Measurements from ENCODE around the gene WNK2. TPM values are rescaled to one million over a fixed set of nuclear protein-coding genes. Genes with fewer than 3 reads are reported as not detected.
"Not testable (repeated sequence)": the region's sequence is repeated elsewhere in the genome, so short reads cannot be mapped to it uniquely, and the experiment has no call there.

Gene WNK2
- polyA plus RNA-seq = 0.18 TPM

- Mint-ChIP-seq H3K36me3 (no peaks in the 10 kb centered on the region), H3K4me3 (peak within 1 kb of the TSS; percentile 65 to 90 (median 76)), H3K9me3 (no peaks in the 10 kb centered on the region), H3K27me3 (peaks cover 44% of the 10 kb centered on the region), H3K27ac (no peak within 1 kb of the TSS), H3K4me1 (peaks cover 0 to 8% (median 7%) of the 10 kb centered on the region in 3 donors)
Measured at GRCh38 chr9:93183663-93184431, at the start of gene WNK2. Gene WNK2 (plus strand): TSS chr9:93184139. CDS start chr9:93184930, 791 bp downstream.

- Mint-ChIP-seq H3K4me3 (peak overlapping the region; percentile 85 to 93 (median 90)), H3K27me3 (peaks cover 1% of the 10 kb centered on the region), H3K27ac (peak overlapping the region; percentile 92 to 98 (median 95)), H3K9me3 (peaks cover 0 to 3% (median 1%) of the 10 kb centered on the region in 3 donors), H3K4me1 (peaks cover 15 to 26% (median 19%) of the 10 kb centered on the region in 3 donors), H3K36me3 (no peaks in the 10 kb centered on the region)
Measured at GRCh38 chr9:93134740-93135444, 49.0 kb upstream of the WNK2 start.

- peaks cover 15 to 27% (median 19%) of the 10 kb centered on the region in 3 donors for H3K4me1 Mint-ChIP-seq
- peaks cover 1% of the 10 kb centered on the region for H3K27me3 Mint-ChIP-seq
Measured at GRCh38 chr9:93136011-93136440, 47.9 kb upstream of the WNK2 start.

GRCh38 chr9:93137362-93137761 is 46.6 kb upstream of the WNK2 start:
- peak overlapping the region in 1 of 3 donors; percentile 56 for H3K27ac Mint-ChIP-seq
- H3K4me1 Mint-ChIP-seq = peaks cover 16 to 27% (median 19%) of the 10 kb centered on the region in 3 donors
- H3K27me3 Mint-ChIP-seq = peaks cover 1% of the 10 kb centered on the region
- peak overlapping the region in 3 of 4 donors; percentile 58 to 88 (median 76) for H3K4me3 Mint-ChIP-seq
- peaks cover 0 to 3% (median 1%) of the 10 kb centered on the region in 3 donors for H3K9me3 Mint-ChIP-seq
- H3K36me3 Mint-ChIP-seq = no peaks in the 10 kb centered on the region

More at GRCh38 chr9:93136011-93136440, 47.9 kb upstream of the WNK2 start:
- H3K9me3 Mint-ChIP-seq = peaks cover 0 to 3% (median 1%) of the 10 kb centered on the region in 3 donors
- peak overlapping the region; percentile 31 to 90 (median 56) for H3K27ac Mint-ChIP-seq
- no peaks in the 10 kb centered on the region for H3K36me3 Mint-ChIP-seq
- H3K4me3 Mint-ChIP-seq = peak overlapping the region; percentile 12 to 88 (median 67)

GRCh38 chr9:93138171-93138764 is 45.7 kb upstream of the WNK2 start:
- Mint-ChIP-seq H3K9me3 (peaks cover 0 to 3% (median 1%) of the 10 kb centered on the region in 3 donors), H3K36me3 (no peaks in the 10 kb centered on the region), H3K27me3 (peaks cover 1% of the 10 kb centered on the region), H3K27ac (no peak overlapping the region), H3K4me1 (peaks cover 19 to 27% (median 22%) of the 10 kb centered on the region in 3 donors), H3K4me3 (peak overlapping the region in 3 of 4 donors; percentile 11 to 79 (median 45))

GRCh38 chr9:93139365-93140182 is 44.4 kb upstream of the WNK2 start:
- peak overlapping the region in 2 of 4 donors; percentile 37 to 39 for H3K4me3 Mint-ChIP-seq
- H3K9me3 Mint-ChIP-seq = peaks cover 0 to 3% (median 1%) of the 10 kb centered on the region in 3 donors
- peaks cover 15 to 36% (median 29%) of the 10 kb centered on the region in 3 donors for H3K4me1 Mint-ChIP-seq
- peaks cover 4% of the 10 kb centered on the region for H3K27me3 Mint-ChIP-seq
- H3K27ac Mint-ChIP-seq = peak overlapping the region in 1 of 3 donors; percentile 39
- no peaks in the 10 kb centered on the region for H3K36me3 Mint-ChIP-seq

- H3K9me3 Mint-ChIP-seq = peaks cover 0 to 10% (median 5%) of the 10 kb centered on the region in 3 donors
- H3K27me3 Mint-ChIP-seq = peaks cover 3% of the 10 kb centered on the region
- peaks cover 2% of the 10 kb centered on the region for H3K36me3 Mint-ChIP-seq
- H3K27ac Mint-ChIP-seq = no peak overlapping the region
- H3K4me3 Mint-ChIP-seq = no peak overlapping the region
- peaks cover 12 to 24% (median 23%) of the 10 kb centered on the region in 3 donors for H3K4me1 Mint-ChIP-seq
Measured at GRCh38 chr9:93141771-93142483, 42.0 kb upstream of the WNK2 start.

- peak overlapping the region in 2 of 4 donors; percentile 60 to 72 for H3K4me3 Mint-ChIP-seq
- peaks cover 2% of the 10 kb centered on the region for H3K36me3 Mint-ChIP-seq
- H3K4me1 Mint-ChIP-seq = peaks cover 4 to 12% (median 12%) of the 10 kb centered on the region in 3 donors
- H3K9me3 Mint-ChIP-seq = peaks cover 0 to 8% (median 5%) of the 10 kb centered on the region in 3 donors
- peak overlapping the region; percentile 10 to 92 (median 82) for H3K27ac Mint-ChIP-seq
- peaks cover 3% of the 10 kb centered on the region for H3K27me3 Mint-ChIP-seq
Measured at GRCh38 chr9:93143830-93144530, 40.0 kb upstream of the WNK2 start.

GRCh38 chr9:93146696-93147095 is 37.2 kb upstream of the WNK2 start:
- H3K36me3 Mint-ChIP-seq, H3K9me3 Mint-ChIP-seq, H3K4me3 Mint-ChIP-seq, H3K27me3 Mint-ChIP-seq: not testable (repeated sequence)
- H3K27ac Mint-ChIP-seq = peak overlapping the region in 1 of 3 donors; percentile 9
- H3K4me1 Mint-ChIP-seq = peaks cover 4 to 12% (median 11%) of the 10 kb centered on the region in 3 donors

- H3K4me1 Mint-ChIP-seq = peaks cover under 1 to 11% (median 10%) of the 10 kb centered on the region in 3 donors
- no peak overlapping the region for H3K27ac Mint-ChIP-seq
- no peak overlapping the region for H3K4me3 Mint-ChIP-seq
- peaks cover 3% of the 10 kb centered on the region for H3K27me3 Mint-ChIP-seq
- H3K9me3 Mint-ChIP-seq = peaks cover 0 to 8% (median 4%) of the 10 kb centered on the region in 3 donors
- H3K36me3 Mint-ChIP-seq = peaks cover 2% of the 10 kb centered on the region
Measured at GRCh38 chr9:93147632-93148031, 36.3 kb upstream of the WNK2 start.

- Mint-ChIP-seq H3K9me3 (peaks cover 0 to 8% (median 4%) of the 10 kb centered on the region in 3 donors), H3K4me1 (peaks cover 0 to 8% (median 7%) of the 10 kb centered on the region in 3 donors), H3K27ac (no peak overlapping the region), H3K4me3 (no peak overlapping the region), H3K27me3 (peaks cover 3% of the 10 kb centered on the region), H3K36me3 (peaks cover 2% of the 10 kb centered on the region)
Measured at GRCh38 chr9:93148721-93149120, 35.2 kb upstream of the WNK2 start.

- Mint-ChIP-seq H3K4me3 (no peak overlapping the region), H3K27me3 (no peaks in the 10 kb centered on the region), H3K4me1 (peaks cover 0 to 3% (median 3%) of the 10 kb centered on the region in 3 donors), H3K9me3 (peaks cover 0 to 8% (median 4%) of the 10 kb centered on the region in 3 donors), H3K27ac (no peak overlapping the region), H3K36me3 (peaks cover 2% of the 10 kb centered on the region)
Measured at GRCh38 chr9:93149361-93149760, 34.6 kb upstream of the WNK2 start.
